ENCODE results near the gene TTC39A. TPM values are rescaled to one million over a fixed set of nuclear protein-coding genes. Genes with fewer than 3 reads are reported as not detected.

Gene TTC39A
- polyA plus RNA-seq, 2 of the 4 experiments (the other 2 are of a cell fraction), result 1.4 to 6.2 TPM

GRCh38 chr1:51302270-51302669 lies 28.1 kb downstream of the TTC39A start (continued):
- TF ChIP-seq RCOR1 (IDR thresholded peaks at IDR 0.05; ENCODE audit: low read depth, low read length) (no peak), CTCF (IDR thresholded peaks at IDR 0.05) (no peak), KDM1A (IDR thresholded peaks at IDR 0.05; ENCODE audit: low read depth) (no peak)

- no peak for ATAC-seq
- H3K27ac ChIP-seq, result no peak overlapping the region
- H3K9me3 ChIP-seq, result no peaks in the 10 kb centered on the region
- peaks cover 34% of the 10 kb centered on the region for H3K4me1 ChIP-seq
- no peak for DNase-seq (ENCODE audit: low read depth in 1 of 2, low spot score in 1 of 2)
- ChIA-PET POLR2A (no interaction called here), CTCF (no interaction called here)
- FAIRE-seq, result no peak
- WGBS (ENCODE audit: missing lambda C conversion rate), result 81% methylated on average over 3 of the region's 3 CpGs
- no peak overlapping the region for H3K4me3 ChIP-seq
- no peak for TF ChIP-seq GATA3 (IDR thresholded peaks at IDR 0.05; ENCODE audit: borderline replicate concordance)
- TF ChIP-seq ZNF302 (CRISPR knock-in tag; IDR thresholded peaks at IDR 0.05), result no peak
- TF ChIP-seq KDM5A (IDR thresholded peaks at IDR 0.05), result no peak
- TF ChIP-seq EP300 (IDR thresholded peaks at IDR 0.05), result no peak
- no peak for TF ChIP-seq HOXA7 (CRISPR knock-in tag; IDR thresholded peaks at IDR 0.05)
- no peak for TF ChIP-seq NR3C1 (IDR thresholded peaks at IDR 0.05)
- no peak for TF ChIP-seq ZC3H11A (IDR thresholded peaks at IDR 0.05)
- TF ChIP-seq ESRRA (IDR thresholded peaks at IDR 0.05; ENCODE audit: borderline replicate concordance, low read length), result no peak
- TF ChIP-seq HMGXB4 (CRISPR knock-in tag; IDR thresholded peaks at IDR 0.05; ENCODE audit: borderline replicate concordance), result no peak
- TF ChIP-seq RAD21 (conservative IDR thresholded peaks at IDR 0.05 in 1 of 2, IDR thresholded peaks at IDR 0.05 in 1 of 2), result no peak
- H3K4me2 ChIP-seq, result no peak overlapping the region
These were observed 28.6 kb downstream of the TTC39A start for GRCh38 chr1:51301844-51302162.

DNA sequence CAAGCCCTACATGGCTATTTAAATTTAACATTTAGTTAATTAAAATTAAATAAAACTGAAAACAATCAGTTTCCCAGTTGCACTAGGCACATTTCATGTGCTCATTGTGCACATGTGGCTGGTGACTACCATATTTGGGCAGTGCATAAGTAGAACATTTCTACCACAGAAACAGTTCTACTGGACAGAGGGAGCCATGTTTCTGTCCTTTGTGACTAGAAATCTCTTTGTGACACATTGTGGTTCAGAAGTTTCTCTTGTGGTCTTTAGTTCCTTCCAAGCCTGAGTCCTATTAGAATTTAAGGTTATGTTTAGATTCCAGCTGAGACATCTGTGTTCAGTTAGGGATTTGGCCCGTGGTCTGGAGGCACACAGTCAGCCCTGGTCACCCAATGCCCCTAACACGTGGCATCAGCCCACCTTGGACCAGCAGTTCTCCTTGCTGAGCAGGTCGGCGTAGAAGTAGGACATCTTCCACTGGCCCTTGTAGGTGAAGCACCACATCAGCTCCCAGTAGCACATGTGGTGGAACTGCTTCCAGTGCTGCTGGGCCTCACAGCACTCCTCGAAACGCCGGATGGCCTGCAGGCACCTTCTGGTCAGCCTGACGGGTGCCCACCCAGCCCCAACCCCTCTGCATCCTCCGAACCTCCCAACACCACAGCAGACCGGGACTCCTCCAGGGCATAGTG lies 29.1 kb downstream of the TTC39A start:
- H3K27ac ChIP-seq, result no peak overlapping the region
- TF ChIP-seq HOXB5 (CRISPR knock-in tag; IDR thresholded peaks at IDR 0.05), result no peak
- no peak for TF ChIP-seq CBX8 (IDR thresholded peaks at IDR 0.05)
- no peak for TF ChIP-seq NR3C1 (IDR thresholded peaks at IDR 0.05)
- no peak for TF ChIP-seq SMC3 (IDR thresholded peaks at IDR 0.05)
- TF ChIP-seq FOSB (CRISPR knock-in tag; IDR thresholded peaks at IDR 0.05), result no peak
- TF ChIP-seq RCOR1 (IDR thresholded peaks at IDR 0.05; ENCODE audit: low read depth, low read length), result no peak
- TF ChIP-seq ZC3H11A (IDR thresholded peaks at IDR 0.05), result no peak
- no peak for TF ChIP-seq RNF2 (IDR thresholded peaks at IDR 0.05; ENCODE audit: borderline replicate concordance, low read depth)
- TF ChIP-seq, protein P1, sequence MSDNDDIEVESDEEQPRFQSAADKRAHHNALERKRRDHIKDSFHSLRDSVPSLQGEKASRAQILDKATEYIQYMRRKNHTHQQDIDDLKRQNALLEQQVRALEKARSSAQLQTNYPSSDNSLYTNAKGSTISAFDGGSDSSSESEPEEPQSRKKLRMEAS (IDR thresholded peaks at IDR 0.05), result no peak
- no peak for TF ChIP-seq HOXA7 (CRISPR knock-in tag; IDR thresholded peaks at IDR 0.05)
- no peak for TF ChIP-seq MYC (IDR thresholded peaks at IDR 0.05; ENCODE audit: borderline replicate concordance, low read length)
- no peak for TF ChIP-seq HEYL (CRISPR knock-in tag; IDR thresholded peaks at IDR 0.05)
- TF ChIP-seq ESRRA (IDR thresholded peaks at IDR 0.05; ENCODE audit: borderline replicate concordance, low read length), result no peak
- no peak for TF ChIP-seq GATA3 (IDR thresholded peaks at IDR 0.05; ENCODE audit: borderline replicate concordance)
- no peak for TF ChIP-seq FOSL2 (IDR thresholded peaks at IDR 0.05)
- TF ChIP-seq FOSL2 (CRISPR knock-in tag; IDR thresholded peaks at IDR 0.05), result no peak
- no peak for TF ChIP-seq EHMT2 (IDR thresholded peaks at IDR 0.05; ENCODE audit: low read depth)
- TF ChIP-seq ELK1 (IDR thresholded peaks at IDR 0.05; ENCODE audit: low read depth, low read length), result no peak
- no peak for TF ChIP-seq EP300 (IDR thresholded peaks at IDR 0.05)
- no peak for TF ChIP-seq JUN (IDR thresholded peaks at IDR 0.05)
- H3K4me2 ChIP-seq, result no peak overlapping the region
- no peak for FAIRE-seq
- H3K9me3 ChIP-seq, result no peaks in the 10 kb centered on the region
- DNase-seq (ENCODE audit: low read depth in 1 of 2, low spot score in 1 of 2), result no peak
- no peak for ATAC-seq
- 93% methylated on average over 3 of the region's 10 CpGs for WGBS (ENCODE audit: missing lambda C conversion rate)
- POLR2A ChIA-PET, result no interaction called here
- H3K4me3 ChIP-seq, result no peak overlapping the region
- H3K4me1 ChIP-seq, result peaks cover 29% of the 10 kb centered on the region
- CTCF ChIA-PET, result no interaction called here
